ENCODE measurements around the gene TAF5L. TPM values are rescaled to one million over a fixed set of nuclear protein-coding genes. Genes with fewer than 3 reads are reported as not detected.
A peak's percentile ranks its signal among the peaks of the same experiment; 100 is the strongest.

Gene TAF5L
- total and polyA plus RNA-seq, 2 experiments from 2014 or later = 5.6 to 17.6 TPM

- no peaks in the 10 kb centered on the region for H4K20me1 ChIP-seq (replicated peaks; ENCODE audit: insufficient read depth)
- H3K4me1 ChIP-seq (ENCODE audit: insufficient read depth) = no peaks in the 10 kb centered on the region
- no peaks in the 10 kb centered on the region for H3K79me2 ChIP-seq (replicated peaks; ENCODE audit: insufficient read depth)
- H3K9me3 Mint-ChIP-seq = no peaks in the 10 kb centered on the region; the same call in 1 of the 3 replicates
- H3K27me3 Mint-ChIP-seq (ENCODE audit: insufficient read depth, low read depth, poor library complexity) = peaks cover 2% of the 10 kb centered on the region
- no peaks in the 10 kb centered on the region for H3K36me3 Mint-ChIP-seq (ENCODE audit: low read depth)
- no peak overlapping the region for H3K4me3 ChIP-seq
- H3K4me2 ChIP-seq = no peak overlapping the region
- no peak overlapping the region for H2AFZ ChIP-seq
- ATAC-seq (no peak; the same call in 2 of the 3 replicates), DNase-seq (ENCODE audit: low spot score) (peak; percentile 8)
- no peaks in the 10 kb centered on the region for H3K9me2 ChIP-seq (ENCODE audit: insufficient read depth)
- H3F3A ChIP-seq (replicated peaks; ENCODE audit: low read depth) = no peaks in the 10 kb centered on the region
- H3K27ac ChIP-seq (ENCODE audit: low read depth) = no peak overlapping the region
- no peak for TF ChIP-seq ZNF462 (CRISPR knock-in tag; IDR thresholded peaks at IDR 0.05)
- no peaks in the 10 kb centered on the region for H3K4me1 Mint-ChIP-seq
- no peak overlapping the region for H3K27ac Mint-ChIP-seq
- H3K36me3 ChIP-seq (ENCODE audit: insufficient read depth) = no peaks in the 10 kb centered on the region
- H3K4me3 Mint-ChIP-seq = no peak overlapping the region
- no peaks in the 10 kb centered on the region for H3K27me3 ChIP-seq (ENCODE audit: insufficient read depth)
These were observed 40.6 kb downstream of the TAF5L start for GRCh38 chr1:229585338-229585737.

GRCh38 chr1:229582715-229583114, 43.2 kb downstream of the TAF5L start:
- Mint-ChIP-seq H3K36me3 (ENCODE audit: low read depth) (no peaks in the 10 kb centered on the region), H3K27ac (no peak overlapping the region), H3K4me3 (no peak overlapping the region), H3K27me3 (ENCODE audit: insufficient read depth, low read depth, poor library complexity) (peaks cover 4% of the 10 kb centered on the region), H3K9me3 (no peaks in the 10 kb centered on the region; the same call in 1 of the 3 replicates), H3K4me1 (peaks cover 9% of the 10 kb centered on the region)
- no peaks in the 10 kb centered on the region for H3F3A ChIP-seq (replicated peaks; ENCODE audit: low read depth)
- H3K4me3 ChIP-seq = no peak overlapping the region
- H3K27me3 ChIP-seq (ENCODE audit: insufficient read depth) = no peaks in the 10 kb centered on the region
- no peaks in the 10 kb centered on the region for H3K36me3 ChIP-seq (ENCODE audit: insufficient read depth)
- H3K27ac ChIP-seq (ENCODE audit: low read depth) = no peak overlapping the region
- DNase-seq (ENCODE audit: low spot score) (no peak), ATAC-seq (no peak)
- H3K4me2 ChIP-seq = no peak overlapping the region
- no peaks in the 10 kb centered on the region for H3K9me2 ChIP-seq (ENCODE audit: insufficient read depth)
- no peaks in the 10 kb centered on the region for H4K20me1 ChIP-seq (replicated peaks; ENCODE audit: insufficient read depth)
- no peaks in the 10 kb centered on the region for H3K4me1 ChIP-seq (ENCODE audit: insufficient read depth)
- H2AFZ ChIP-seq = no peak overlapping the region
- no peaks in the 10 kb centered on the region for H3K79me2 ChIP-seq (replicated peaks; ENCODE audit: insufficient read depth)
- TF ChIP-seq POLR2AphosphoS5 (IDR thresholded peaks at IDR 0.05; ENCODE audit: low read depth) (no peak), NANOG (IDR thresholded peaks at IDR 0.05; ENCODE audit: borderline replicate concordance) (no peak), ZNF114 (CRISPR knock-in tag; IDR thresholded peaks at IDR 0.05) (no peak)

Measured in GM23338 (cell line).